Measurements from ENCODE around the gene MPRIP. TPM values are rescaled to one million over a fixed set of nuclear protein-coding genes. Genes with fewer than 3 reads are reported as not detected.

Gene MPRIP
- total RNA-seq, 2 experiments from 2014 or later = 132 to 135 TPM

GRCh38 chr17:17052462-17053221 lies 10.4 kb downstream of the MPRIP start:
- ChIA-PET CTCF (interaction anchor here (1.5 kb wide), 1 partner anchor 7 kb away, joined by 4 read pairs; no protein-coding TSS in a partner anchor), POLR2A (no interaction called here)
- Mint-ChIP-seq H3K27me3 (no peaks in the 10 kb centered on the region), H3K36me3 (ENCODE audit: low read depth) (no peaks in the 10 kb centered on the region), H3K4me1 (ENCODE audit: low read depth) (peaks cover 55% of the 10 kb centered on the region), H3K27ac (no peak overlapping the region), H3K4me3 (no peak overlapping the region), H3K9me3 (no peaks in the 10 kb centered on the region)
- ATAC-seq (no peak), DNase-seq (no peak)
- intact Hi-C loops (cut with micrococcal nuclease) = no loop called here
- no peak for TF ChIP-seq CTCF (IDR thresholded peaks at IDR 0.05)

GRCh38 chr17:17053446-17054379 lies 11.5 kb downstream of the MPRIP start:
- ATAC-seq = no peak
- Mint-ChIP-seq H3K4me3 (no peak overlapping the region), H3K27ac (no peak overlapping the region), H3K9me3 (no peaks in the 10 kb centered on the region), H3K4me1 (ENCODE audit: low read depth) (peaks cover 44% of the 10 kb centered on the region), H3K27me3 (no peaks in the 10 kb centered on the region), H3K36me3 (ENCODE audit: low read depth) (no peaks in the 10 kb centered on the region)
- TF ChIP-seq CTCF (IDR thresholded peaks at IDR 0.05) = no peak
- ChIA-PET CTCF (interaction anchor here (0.7 to 1.5 kb wide), 2 partner anchors 9 to 12 kb away, joined by 3 to 4 read pairs; no protein-coding TSS in a partner anchor), POLR2A (interaction anchor here (1.4 kb wide), 1 partner anchor 19 kb away, joined by 3 read pairs; no protein-coding TSS in a partner anchor)
- no peak for DNase-seq
- intact Hi-C loops (cut with micrococcal nuclease) = no loop called here

- Mint-ChIP-seq H3K27me3 (no peaks in the 10 kb centered on the region), H3K36me3 (ENCODE audit: low read depth) (no peaks in the 10 kb centered on the region), H3K27ac (no peak overlapping the region), H3K4me3 (no peak overlapping the region), H3K4me1 (ENCODE audit: low read depth) (peaks cover 37% of the 10 kb centered on the region), H3K9me3 (no peaks in the 10 kb centered on the region)
- DNase-seq (no peak), ATAC-seq (no peak)
- no peak for TF ChIP-seq CTCF (IDR thresholded peaks at IDR 0.05)
- intact Hi-C loops (cut with micrococcal nuclease) = no loop called here
- ChIA-PET POLR2A (interaction anchor here (1.4 kb wide), 1 partner anchor 18 kb away, joined by 3 read pairs; no protein-coding TSS in a partner anchor), CTCF (no interaction called here)
Measured at GRCh38 chr17:17054636-17055035, 12.4 kb downstream of the MPRIP start.

- CTCF ChIA-PET = no interaction called here
- H3K36me3 Mint-ChIP-seq (ENCODE audit: low read depth) = no peaks in the 10 kb centered on the region
Measured at GRCh38 chr17:17055286-17056155, 13.3 kb downstream of the MPRIP start.

More at GRCh38 chr17:17055286-17056155, 13.3 kb downstream of the MPRIP start:
- Mint-ChIP-seq H3K4me3 (no peak overlapping the region), H3K9me3 (no peaks in the 10 kb centered on the region), H3K27me3 (no peaks in the 10 kb centered on the region), H3K27ac (no peak overlapping the region), H3K4me1 (ENCODE audit: low read depth) (peaks cover 36% of the 10 kb centered on the region)
- TF ChIP-seq CTCF (IDR thresholded peaks at IDR 0.05) = no peak
- intact Hi-C loops (cut with micrococcal nuclease) = no loop called here
- DNase-seq = no peak
- ATAC-seq = no peak
- POLR2A ChIA-PET = interaction anchor here (1.1 kb wide), 1 partner anchor 39 kb away, joined by 4 read pairs; no protein-coding TSS in a partner anchor

Measured in activated CD8-positive, alpha-beta T cell treated with anti-CD3 and anti-CD28 coated beads for 36 hours (primary cell).